Measurements from ENCODE around the gene HSD17B14.

Gene HSD17B14

GRCh38 chr19:48867123-48867745 lies 30.9 kb upstream of the HSD17B14 start:
- H3K27me3 ChIP-seq (ENCODE audit: control insufficient read depth in 1 of 2, insufficient read depth in 2 of 2, low read length in 2 of 2) = no peaks in the 10 kb centered on the region
- H3K4me3 ChIP-seq (ENCODE audit: low read depth in 1 of 2, low read length in 2 of 2) = peak overlapping the region; percentile 48 to 54
- no peaks in the 10 kb centered on the region for H3K9me3 ChIP-seq (ENCODE audit: control insufficient read depth in 1 of 2, low read length in 2 of 2)
- peaks cover 18% of the 10 kb centered on the region in 2 donors for H3K4me1 ChIP-seq (ENCODE audit: control insufficient read depth in 1 of 2, insufficient read depth in 2 of 2, low read length in 2 of 2)
- no peaks in the 10 kb centered on the region for H3K36me3 ChIP-seq (ENCODE audit: control insufficient read depth in 1 of 2, insufficient read depth in 2 of 2, low read length in 2 of 2)
- no peak overlapping the region for H3K27ac ChIP-seq (ENCODE audit: low read depth, low read length)
- peak overlapping the region; percentile 58 to 64 for H3K9ac ChIP-seq (ENCODE audit: low read depth in 1 of 2, low read length in 2 of 2)

DNA sequence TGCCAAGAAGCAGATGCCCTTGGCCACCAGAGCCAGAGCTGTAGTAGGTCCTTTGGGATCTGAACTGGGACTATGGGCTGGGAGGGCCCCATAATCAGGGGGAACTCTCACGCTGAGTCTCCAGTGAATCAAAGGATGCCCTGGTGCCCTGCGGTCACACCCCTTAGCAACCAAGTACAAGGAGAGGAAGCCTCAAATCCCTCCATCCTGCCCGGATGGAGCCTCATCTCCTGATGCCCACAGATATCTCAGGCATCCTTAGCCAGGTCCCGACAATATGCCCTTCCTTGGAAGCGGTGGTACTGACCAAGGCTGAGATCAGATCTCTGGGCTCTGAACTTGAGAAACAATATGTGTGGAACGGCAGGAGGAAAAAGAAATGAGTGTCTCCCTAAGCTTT lies 30.4 kb upstream of the HSD17B14 start:
- peaks cover 18% of the 10 kb centered on the region in 2 donors for H3K4me1 ChIP-seq (ENCODE audit: control insufficient read depth in 1 of 2, insufficient read depth in 2 of 2, low read length in 2 of 2)
- H3K36me3 ChIP-seq (ENCODE audit: control insufficient read depth in 1 of 2, insufficient read depth in 2 of 2, low read length in 2 of 2) = no peaks in the 10 kb centered on the region
- no peaks in the 10 kb centered on the region for H3K27me3 ChIP-seq (ENCODE audit: control insufficient read depth in 1 of 2, insufficient read depth in 2 of 2, low read length in 2 of 2)
- no peak overlapping the region for H3K9ac ChIP-seq (ENCODE audit: low read depth in 1 of 2, low read length in 2 of 2)
- H3K27ac ChIP-seq (ENCODE audit: low read depth, low read length) = no peak overlapping the region
- no peaks in the 10 kb centered on the region for H3K9me3 ChIP-seq (ENCODE audit: control insufficient read depth in 1 of 2, low read length in 2 of 2)
- no peak overlapping the region for H3K4me3 ChIP-seq (ENCODE audit: low read depth in 1 of 2, low read length in 2 of 2)

GRCh38 chr19:48862827-48863226 lies 26.5 kb upstream of the HSD17B14 start:
- Histone ChIP-seq H3K27me3 (ENCODE audit: control insufficient read depth in 1 of 2, insufficient read depth in 2 of 2, low read length in 2 of 2) (no peaks in the 10 kb centered on the region), H3K4me1 (ENCODE audit: control insufficient read depth in 1 of 2, insufficient read depth in 2 of 2, low read length in 2 of 2) (peaks cover 13 to 17% of the 10 kb centered on the region in 2 donors), H3K36me3 (ENCODE audit: control insufficient read depth in 1 of 2, insufficient read depth in 2 of 2, low read length in 2 of 2) (no peaks in the 10 kb centered on the region), H3K9me3 (ENCODE audit: control insufficient read depth in 1 of 2, low read length in 2 of 2) (no peaks in the 10 kb centered on the region), H3K27ac (ENCODE audit: low read depth, low read length) (no peak overlapping the region), H3K4me3 (ENCODE audit: low read depth in 1 of 2, low read length in 2 of 2) (no peak overlapping the region), H3K9ac (ENCODE audit: low read depth in 1 of 2, low read length in 2 of 2) (no peak overlapping the region)

GRCh38 chr19:48861313-48861712 lies 25.0 kb upstream of the HSD17B14 start:
- no peak overlapping the region for H3K9ac ChIP-seq (ENCODE audit: low read depth in 1 of 2, low read length in 2 of 2)
- no peaks in the 10 kb centered on the region for H3K27me3 ChIP-seq (ENCODE audit: control insufficient read depth in 1 of 2, insufficient read depth in 2 of 2, low read length in 2 of 2)
- peaks cover 0 to 2% of the 10 kb centered on the region in 2 donors for H3K4me1 ChIP-seq (ENCODE audit: control insufficient read depth in 1 of 2, insufficient read depth in 2 of 2, low read length in 2 of 2)
- H3K4me3 ChIP-seq (ENCODE audit: low read depth in 1 of 2, low read length in 2 of 2) = no peak overlapping the region
- no peaks in the 10 kb centered on the region for H3K9me3 ChIP-seq (ENCODE audit: control insufficient read depth in 1 of 2, low read length in 2 of 2)
- H3K36me3 ChIP-seq (ENCODE audit: control insufficient read depth in 1 of 2, insufficient read depth in 2 of 2, low read length in 2 of 2) = no peaks in the 10 kb centered on the region
- H3K27ac ChIP-seq (ENCODE audit: low read depth, low read length) = no peak overlapping the region

GRCh38 chr19:48859711-48860572 lies 23.7 kb upstream of the HSD17B14 start:
- H3K9me3 ChIP-seq (ENCODE audit: control insufficient read depth in 1 of 2, low read length in 2 of 2) = no peaks in the 10 kb centered on the region
- no peaks in the 10 kb centered on the region for H3K4me1 ChIP-seq (ENCODE audit: control insufficient read depth in 1 of 2, insufficient read depth in 2 of 2, low read length in 2 of 2)
- H3K36me3 ChIP-seq (ENCODE audit: control insufficient read depth in 1 of 2, insufficient read depth in 2 of 2, low read length in 2 of 2) = no peaks in the 10 kb centered on the region
- H3K27me3 ChIP-seq (ENCODE audit: control insufficient read depth in 1 of 2, insufficient read depth in 2 of 2, low read length in 2 of 2) = no peaks in the 10 kb centered on the region
- no peak overlapping the region for H3K27ac ChIP-seq (ENCODE audit: low read depth, low read length)
- H3K9ac ChIP-seq (ENCODE audit: low read depth in 1 of 2, low read length in 2 of 2) = no peak overlapping the region
- H3K4me3 ChIP-seq (ENCODE audit: low read depth in 1 of 2, low read length in 2 of 2) = peak overlapping the region in 1 of 2 donors; percentile 48

- H3K4me3 ChIP-seq (ENCODE audit: low read depth in 1 of 2, low read length in 2 of 2) = peak overlapping the region; percentile 38 to 48
- no peaks in the 10 kb centered on the region for H3K36me3 ChIP-seq (ENCODE audit: control insufficient read depth in 1 of 2, insufficient read depth in 2 of 2, low read length in 2 of 2)
- no peak overlapping the region for H3K27ac ChIP-seq (ENCODE audit: low read depth, low read length)
- H3K9me3 ChIP-seq (ENCODE audit: control insufficient read depth in 1 of 2, low read length in 2 of 2) = no peaks in the 10 kb centered on the region
- H3K4me1 ChIP-seq (ENCODE audit: control insufficient read depth in 1 of 2, insufficient read depth in 2 of 2, low read length in 2 of 2) = no peaks in the 10 kb centered on the region
- no peaks in the 10 kb centered on the region for H3K27me3 ChIP-seq (ENCODE audit: control insufficient read depth in 1 of 2, insufficient read depth in 2 of 2, low read length in 2 of 2)
- no peak overlapping the region for H3K9ac ChIP-seq (ENCODE audit: low read depth in 1 of 2, low read length in 2 of 2)
These were observed 22.9 kb upstream of the HSD17B14 start for GRCh38 chr19:48858984-48859710.

DNA sequence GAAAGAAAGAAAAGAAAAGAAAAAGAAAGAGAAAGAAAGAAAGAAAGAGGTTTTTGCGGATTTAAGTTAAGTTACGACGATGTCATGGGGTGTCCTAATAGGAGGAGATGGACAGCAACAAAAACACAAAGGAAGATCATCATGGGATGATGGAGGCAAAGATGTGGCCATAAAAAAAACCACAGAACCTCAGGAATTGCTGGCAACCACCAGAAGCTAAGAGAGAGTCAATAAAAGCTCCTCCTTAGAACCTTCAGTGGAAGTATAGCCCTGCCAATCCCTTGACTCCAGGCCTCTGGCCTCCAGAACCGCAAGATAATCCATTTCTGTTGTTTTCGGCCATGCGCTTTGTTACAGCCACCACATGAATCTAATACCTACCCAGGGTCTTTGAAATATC lies 20.6 kb upstream of the HSD17B14 start:
- Histone ChIP-seq H3K4me3 (ENCODE audit: low read depth in 1 of 2, low read length in 2 of 2) (no peak overlapping the region), H3K9ac (ENCODE audit: low read depth in 1 of 2, low read length in 2 of 2) (no peak overlapping the region), H3K27me3 (ENCODE audit: control insufficient read depth in 1 of 2, insufficient read depth in 2 of 2, low read length in 2 of 2) (no peaks in the 10 kb centered on the region), H3K36me3 (ENCODE audit: control insufficient read depth in 1 of 2, insufficient read depth in 2 of 2, low read length in 2 of 2) (no peaks in the 10 kb centered on the region), H3K9me3 (ENCODE audit: control insufficient read depth in 1 of 2, low read length in 2 of 2) (no peaks in the 10 kb centered on the region), H3K27ac (ENCODE audit: low read depth, low read length) (no peak overlapping the region), H3K4me1 (ENCODE audit: control insufficient read depth in 1 of 2, insufficient read depth in 2 of 2, low read length in 2 of 2) (no peaks in the 10 kb centered on the region)

- H3K36me3 ChIP-seq (ENCODE audit: control insufficient read depth in 1 of 2, insufficient read depth in 2 of 2, low read length in 2 of 2) = no peaks in the 10 kb centered on the region
- no peak overlapping the region for H3K4me3 ChIP-seq (ENCODE audit: low read depth in 1 of 2, low read length in 2 of 2)
- no peak overlapping the region for H3K9ac ChIP-seq (ENCODE audit: low read depth in 1 of 2, low read length in 2 of 2)
- no peak overlapping the region for H3K27ac ChIP-seq (ENCODE audit: low read depth, low read length)
- H3K27me3 ChIP-seq (ENCODE audit: control insufficient read depth in 1 of 2, insufficient read depth in 2 of 2, low read length in 2 of 2) = no peaks in the 10 kb centered on the region
- no peaks in the 10 kb centered on the region for H3K4me1 ChIP-seq (ENCODE audit: control insufficient read depth in 1 of 2, insufficient read depth in 2 of 2, low read length in 2 of 2)
- H3K9me3 ChIP-seq (ENCODE audit: control insufficient read depth in 1 of 2, low read length in 2 of 2) = no peaks in the 10 kb centered on the region
These were observed 17.8 kb upstream of the HSD17B14 start for GRCh38 chr19:48854103-48854502.

DNA sequence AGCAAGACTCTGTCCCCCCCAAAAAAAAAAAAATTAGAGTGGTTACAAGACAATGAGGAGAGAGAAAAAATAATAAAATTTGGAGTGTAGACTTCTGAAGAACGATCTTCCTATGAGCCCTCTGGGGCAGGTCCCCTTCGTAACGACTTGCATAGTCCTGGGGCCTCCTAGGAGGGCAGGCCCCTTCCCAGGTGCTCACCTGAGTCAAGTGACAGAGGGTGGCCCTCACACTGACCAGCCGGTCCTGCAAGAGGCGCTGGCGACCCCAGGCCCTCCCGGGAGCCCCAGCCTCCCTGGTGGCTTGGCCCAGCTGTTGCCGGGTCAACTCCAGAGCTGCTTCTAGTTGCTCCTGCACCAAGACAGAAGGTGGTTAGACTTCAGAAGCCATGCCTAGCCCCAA lies 17.2 kb upstream of the HSD17B14 start:
- Histone ChIP-seq H3K4me1 (ENCODE audit: control insufficient read depth in 1 of 2, insufficient read depth in 2 of 2, low read length in 2 of 2) (no peaks in the 10 kb centered on the region), H3K27me3 (ENCODE audit: control insufficient read depth in 1 of 2, insufficient read depth in 2 of 2, low read length in 2 of 2) (no peaks in the 10 kb centered on the region), H3K4me3 (ENCODE audit: low read depth in 1 of 2, low read length in 2 of 2) (no peak overlapping the region), H3K27ac (ENCODE audit: low read depth, low read length) (no peak overlapping the region), H3K36me3 (ENCODE audit: control insufficient read depth in 1 of 2, insufficient read depth in 2 of 2, low read length in 2 of 2) (no peaks in the 10 kb centered on the region), H3K9ac (ENCODE audit: low read depth in 1 of 2, low read length in 2 of 2) (no peak overlapping the region), H3K9me3 (ENCODE audit: control insufficient read depth in 1 of 2, low read length in 2 of 2) (no peaks in the 10 kb centered on the region)

DNA sequence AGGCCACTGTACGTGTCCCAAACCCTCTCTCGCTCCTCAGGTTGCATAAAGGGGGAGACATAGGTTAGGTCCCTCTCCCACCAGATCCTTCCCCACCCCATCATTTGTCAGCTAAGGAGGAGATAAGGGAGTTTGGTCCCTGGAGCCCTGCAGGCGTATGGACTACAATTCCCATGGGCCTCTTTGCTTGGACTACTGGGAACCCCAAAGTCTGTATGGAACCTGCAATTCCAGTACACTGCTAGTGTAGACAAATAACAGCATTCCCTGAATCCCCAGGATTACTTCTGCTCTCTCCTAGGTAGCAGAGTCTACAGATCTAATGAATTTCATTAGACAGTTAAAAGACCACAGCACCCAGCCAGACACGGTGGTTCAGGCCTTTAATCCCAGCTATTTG lies 16.0 kb upstream of the HSD17B14 start:
- H3K27me3 ChIP-seq (ENCODE audit: control insufficient read depth in 1 of 2, insufficient read depth in 2 of 2, low read length in 2 of 2) = no peaks in the 10 kb centered on the region
- H3K36me3 ChIP-seq (ENCODE audit: control insufficient read depth in 1 of 2, insufficient read depth in 2 of 2, low read length in 2 of 2) = no peaks in the 10 kb centered on the region
- H3K9me3 ChIP-seq (ENCODE audit: control insufficient read depth in 1 of 2, low read length in 2 of 2) = no peaks in the 10 kb centered on the region
- no peaks in the 10 kb centered on the region for H3K4me1 ChIP-seq (ENCODE audit: control insufficient read depth in 1 of 2, insufficient read depth in 2 of 2, low read length in 2 of 2)
- H3K9ac ChIP-seq (ENCODE audit: low read depth in 1 of 2, low read length in 2 of 2) = no peak overlapping the region
- no peak overlapping the region for H3K4me3 ChIP-seq (ENCODE audit: low read depth in 1 of 2, low read length in 2 of 2)
- H3K27ac ChIP-seq (ENCODE audit: low read depth, low read length) = no peak overlapping the region

Measured in duodenal mucosa (tissue), 2 donors.